Caco-2 (cell line): Measurements from ENCODE around the gene IL2RA. TPM values are rescaled to one million over a fixed set of nuclear protein-coding genes. Genes with fewer than 3 reads are reported as not detected.

Experiments used
- BruUV-seq: library from RNA; stranded (reverse); fragments of 400-500 nt; replicated peaks from 2 replicates; lab custom pipeline; 2021; lab: Mats Ljungman, UMichigan
- CTCF ChIA-PET: fragments of 300-600 bp; sonication (Branson Sonifier 250); formaldehyde crosslinking; loops from one replicate; lab custom pipeline; 2022; ENCODE audit warnings: antibody characterized with exemption; lab: Charles Lee
- POLR2A ChIA-PET: fragments of 300-600 bp; sonication (Branson Sonifier 250); formaldehyde crosslinking; loops from one replicate; lab custom pipeline; 2022; ENCODE audit warnings: antibody characterized with exemption; lab: Charles Lee
- DNase-seq, 2 experiments: peaks; one replicate each; pipeline versions ENCODE4 v3.0.0 to v3.0.0-alpha.2; 2020 to 2022
- H3K27me3 ChIP-seq: replicated peaks from 2 replicates; pipeline ENCODE4 v1.6.0; 2011; ENCODE audit warnings: low read length; ENCODE audit not compliant: control insufficient read depth, insufficient read depth
- H3K36me3 ChIP-seq: 2 replicates; pipeline ENCODE4 v1.5.1; 2011; ENCODE audit warnings: low read length; ENCODE audit not compliant: control insufficient read depth, insufficient read depth
- H3K4me1 ChIP-seq: fragments of 250-450 bp; sonication (Bioruptor Pico); 2 replicates; pipeline ENCODE4 v1.5.1; 2020; ENCODE audit warnings: mild to moderate bottlenecking
- H3K4me3 ChIP-seq: 2 replicates; pipeline ENCODE4 v1.5.1; 2011; ENCODE audit warnings: low read depth, mild to moderate bottlenecking, control low read depth, low read length
- H3K9me3 ChIP-seq: fragments of 250-450 bp; sonication (Bioruptor Pico); 2 replicates; pipeline ENCODE4 v1.5.1; 2020; ENCODE audit warnings: mild to moderate bottlenecking, moderate library complexity
- H3K27ac Mint-ChIP-seq: one replicate; pipeline ENCODE4 v1.8.0; 2022; ENCODE audit warnings: mixed read lengths; ENCODE audit not compliant: unreplicated experiment
- H3K27me3 Mint-ChIP-seq: one replicate; pipeline ENCODE4 v1.8.0; 2022; ENCODE audit warnings: mixed read lengths; ENCODE audit not compliant: insufficient read depth, unreplicated experiment
- H3K36me3 Mint-ChIP-seq: one replicate; pipeline ENCODE4 v1.8.0; 2022; ENCODE audit warnings: mild to moderate bottlenecking, mixed read lengths; ENCODE audit not compliant: insufficient read depth, unreplicated experiment
- H3K4me1 Mint-ChIP-seq: one replicate; pipeline ENCODE4 v1.8.0; 2022; ENCODE audit warnings: low read depth, mixed read lengths; ENCODE audit not compliant: unreplicated experiment
- H3K4me3 Mint-ChIP-seq: one replicate; pipeline ENCODE4 v1.8.0; 2022; ENCODE audit warnings: mild to moderate bottlenecking, moderate library complexity, mixed read lengths; ENCODE audit not compliant: unreplicated experiment
- H3K9me3 Mint-ChIP-seq: one replicate; pipeline ENCODE4 v1.8.0; 2022; ENCODE audit warnings: mixed read lengths; ENCODE audit not compliant: unreplicated experiment
- intact Hi-C: fragments of 100-400 bp; cut with micrococcal nuclease; formaldehyde crosslinking; loops from one replicate; pipeline ENCODE4 v1.10.0; 2022; ENCODE audit not compliant: unreplicated experiment
- total RNA-seq: library from RNA; stranded (reverse); gene quantifications from 2 replicates; pipeline ENCODE4 v1.2.3, GENCODE V29; 2022
- TF ChIP-seq, protein P1 (sequence below), 2 experiments: fragments of 200-600 bp in 1 of 2; IDR thresholded peaks; 1 replicate in 1 of 2; 2 replicates in 1 of 2; pipeline versions ENCODE4 v1.5.1 to v1.8.0; 2011 to 2022; ENCODE audit warnings: antibody characterized with exemption in 1 of 2, control low read depth in 1 of 2, inconsistent platforms in 1 of 2, low read depth in 1 of 2, low read length in 1 of 2, mild to moderate bottlenecking in 1 of 2, moderate library complexity in 1 of 2; ENCODE audit not compliant: insufficient read depth in 1 of 2, severe bottlenecking in 1 of 2, unreplicated experiment in 1 of 2

Gene IL2RA
- total RNA-seq, 1 experiment from 2014 or later, result not detected

DNA sequence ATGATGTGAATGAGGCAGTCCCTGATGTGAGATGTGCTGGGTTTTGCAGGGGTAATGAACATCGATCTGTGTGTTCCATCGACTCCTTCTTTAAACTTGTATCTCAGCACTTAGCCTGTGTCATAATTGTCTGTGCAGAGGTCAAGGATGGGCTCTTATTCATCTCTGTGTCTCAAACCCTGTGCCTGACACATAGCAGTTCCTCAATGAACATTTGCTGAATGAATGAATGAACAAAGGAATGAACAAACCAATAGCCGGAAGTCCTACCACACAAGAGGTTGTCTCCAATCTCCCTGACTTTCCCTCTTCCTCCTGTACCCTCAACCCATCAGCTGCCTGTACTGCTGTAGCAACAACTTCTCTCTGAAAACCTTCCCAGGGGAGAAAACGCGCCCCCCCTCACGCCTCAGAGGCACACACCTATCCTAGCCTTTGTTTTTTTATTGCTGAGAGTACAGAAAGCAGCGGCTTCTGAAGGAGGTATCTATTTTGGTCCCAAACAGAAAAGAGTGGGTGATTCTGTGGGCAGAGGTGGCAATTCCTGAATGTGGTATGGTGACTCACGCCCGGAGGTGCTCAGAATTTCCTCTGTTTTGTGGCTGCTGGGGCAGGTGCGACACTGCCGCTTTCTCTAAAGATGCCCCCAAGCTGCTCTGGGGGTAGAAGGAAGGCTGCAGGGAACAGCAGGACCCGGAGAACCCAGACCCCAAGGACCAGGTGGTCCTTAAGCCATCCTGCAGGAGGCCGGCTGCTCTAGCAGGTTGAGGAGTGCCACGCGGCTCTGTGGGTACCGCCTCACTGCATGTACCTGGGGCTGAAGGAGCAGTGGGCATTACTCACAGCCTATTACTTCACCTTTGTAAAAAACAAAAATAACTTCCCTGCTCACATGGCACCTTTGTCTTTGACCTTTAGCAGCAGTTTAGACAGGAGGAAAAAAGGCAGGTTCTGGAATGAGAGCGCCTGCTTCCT, 9.6 kb downstream of the IL2RA start:
- BruUV-seq, result no TSS peak
- Histone ChIP-seq H3K4me3 (no peak overlapping the region), H3K4me1 (no peaks in the 10 kb centered on the region), H3K9me3 (no peaks in the 10 kb centered on the region), H3K27me3 (0 out of 2 replicates have a peak, but pooled peaks cover 1% of the 10 kb centered on the region), H3K36me3 (no peaks in the 10 kb centered on the region)
- H3K36me3 Mint-ChIP-seq, result no peaks in the 10 kb centered on the region
- no peak overlapping the region for H3K27ac Mint-ChIP-seq
- H3K9me3 Mint-ChIP-seq, result no peaks in the 10 kb centered on the region
- TF ChIP-seq, protein P1, sequence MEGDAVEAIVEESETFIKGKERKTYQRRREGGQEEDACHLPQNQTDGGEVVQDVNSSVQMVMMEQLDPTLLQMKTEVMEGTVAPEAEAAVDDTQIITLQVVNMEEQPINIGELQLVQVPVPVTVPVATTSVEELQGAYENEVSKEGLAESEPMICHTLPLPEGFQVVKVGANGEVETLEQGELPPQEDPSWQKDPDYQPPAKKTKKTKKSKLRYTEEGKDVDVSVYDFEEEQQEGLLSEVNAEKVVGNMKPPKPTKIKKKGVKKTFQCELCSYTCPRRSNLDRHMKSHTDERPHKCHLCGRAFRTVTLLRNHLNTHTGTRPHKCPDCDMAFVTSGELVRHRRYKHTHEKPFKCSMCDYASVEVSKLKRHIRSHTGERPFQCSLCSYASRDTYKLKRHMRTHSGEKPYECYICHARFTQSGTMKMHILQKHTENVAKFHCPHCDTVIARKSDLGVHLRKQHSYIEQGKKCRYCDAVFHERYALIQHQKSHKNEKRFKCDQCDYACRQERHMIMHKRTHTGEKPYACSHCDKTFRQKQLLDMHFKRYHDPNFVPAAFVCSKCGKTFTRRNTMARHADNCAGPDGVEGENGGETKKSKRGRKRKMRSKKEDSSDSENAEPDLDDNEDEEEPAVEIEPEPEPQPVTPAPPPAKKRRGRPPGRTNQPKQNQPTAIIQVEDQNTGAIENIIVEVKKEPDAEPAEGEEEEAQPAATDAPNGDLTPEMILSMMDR (IDR thresholded peaks at IDR 0.05; ENCODE audit: insufficient read depth in 1 of 2, low read depth in 1 of 2, low read length in 1 of 2, severe bottlenecking in 1 of 2, unreplicated experiment in 1 of 2), result no peak
- DNase-seq, result no peak
- POLR2A ChIA-PET, result no interaction called here
- no peak overlapping the region for H3K4me3 Mint-ChIP-seq
- intact Hi-C loops, result no loop called here
- CTCF ChIA-PET, result no interaction called here
- H3K27me3 Mint-ChIP-seq, result peaks cover 30% of the 10 kb centered on the region
- H3K4me1 Mint-ChIP-seq, result peaks cover 7% of the 10 kb centered on the region

DNA sequence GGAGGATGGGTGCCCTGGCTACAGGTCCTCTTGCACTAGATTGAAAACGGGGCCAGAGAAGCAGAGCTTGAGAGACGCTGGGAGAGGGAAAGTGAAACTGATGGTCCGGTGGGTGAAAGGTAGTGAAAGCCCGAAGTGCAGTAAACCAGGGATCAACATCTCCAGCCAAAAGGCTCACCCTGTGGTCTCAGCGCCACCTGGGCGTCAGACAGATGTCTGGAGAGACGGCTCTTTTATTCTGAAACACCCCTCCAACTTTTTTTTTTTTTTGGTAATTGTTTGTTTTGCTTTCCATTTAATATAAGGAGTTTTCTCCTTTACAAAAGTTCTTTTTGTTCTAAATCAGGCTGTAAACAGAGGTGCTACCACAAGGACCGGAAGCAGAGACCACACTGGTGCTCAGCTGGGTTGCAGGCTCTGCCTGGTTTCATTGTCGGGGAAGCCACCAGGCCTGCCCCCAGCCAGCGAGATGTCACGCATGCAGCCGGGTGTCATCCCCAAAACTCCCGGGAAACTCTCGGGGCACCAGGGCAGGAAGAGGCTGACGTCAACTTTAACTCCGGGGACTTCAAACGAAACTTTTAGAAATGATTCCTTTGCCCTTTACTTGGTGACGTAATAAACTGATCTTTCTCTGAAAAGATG, 11.2 kb downstream of the IL2RA start:
- BruUV-seq, result no TSS peak
- CTCF ChIA-PET, result no interaction called here
- Mint-ChIP-seq H3K4me3 (peak overlapping the region; percentile 59), H3K27ac (no peak overlapping the region), H3K9me3 (no peaks in the 10 kb centered on the region), H3K36me3 (no peaks in the 10 kb centered on the region), H3K4me1 (peaks cover 7% of the 10 kb centered on the region), H3K27me3 (peaks cover 30% of the 10 kb centered on the region)
- no peak overlapping the region for H3K4me3 ChIP-seq
- peak; percentile 64 to 68 for DNase-seq
- 0 out of 2 replicates have a peak, but pooled peaks cover 1% of the 10 kb centered on the region for H3K27me3 ChIP-seq
- H3K4me1 ChIP-seq, result no peaks in the 10 kb centered on the region
- no peaks in the 10 kb centered on the region for H3K36me3 ChIP-seq
- POLR2A ChIA-PET, result no interaction called here
- TF ChIP-seq, protein P1 (IDR thresholded peaks at IDR 0.05; ENCODE audit: insufficient read depth in 1 of 2, low read depth in 1 of 2, low read length in 1 of 2, severe bottlenecking in 1 of 2, unreplicated experiment in 1 of 2), result peak in 1 of 2 experiments; percentile 56
- intact Hi-C loops, result loop anchor here (1.0 to 2.0 kb wide), 2 partner anchors 37 to 102 kb away; no protein-coding TSS in a partner anchor
- H3K9me3 ChIP-seq, result no peaks in the 10 kb centered on the region

DNA sequence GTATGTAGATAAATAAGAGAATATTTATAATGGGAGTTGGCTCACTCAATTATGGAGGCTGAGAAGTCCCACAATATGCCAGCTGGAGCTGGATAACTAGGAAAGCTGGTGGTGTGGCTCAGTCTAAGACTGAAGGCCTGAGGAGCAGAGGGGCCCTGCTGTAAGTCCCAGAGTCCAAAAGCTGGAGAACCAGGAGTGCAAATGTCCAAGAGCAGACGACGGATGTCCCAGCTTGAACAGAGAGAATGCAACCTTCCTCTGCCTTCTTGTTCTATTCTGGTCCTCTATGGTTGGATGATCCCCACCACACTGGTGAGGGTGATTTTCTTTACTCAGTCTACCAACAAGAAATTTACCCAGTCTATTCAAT, 13.2 kb downstream of the IL2RA start:
- ChIA-PET POLR2A (interaction anchor here (0.6 kb wide), 1 partner anchor 200 kb away, joined by 4 read pairs; no protein-coding TSS in a partner anchor), CTCF (interaction anchor here (1.0 kb wide), 1 partner anchor 100 kb away, joined by 3 read pairs; no protein-coding TSS in a partner anchor)
- Histone ChIP-seq H3K27me3 (0 out of 2 replicates have a peak, but pooled peaks cover 1% of the 10 kb centered on the region), H3K4me3 (no peak overlapping the region), H3K9me3 (no peaks in the 10 kb centered on the region), H3K36me3 (no peaks in the 10 kb centered on the region), H3K4me1 (no peaks in the 10 kb centered on the region)
- DNase-seq, result no peak
- Mint-ChIP-seq H3K4me3 (no peak overlapping the region), H3K36me3 (no peaks in the 10 kb centered on the region), H3K27me3 (peaks cover 29% of the 10 kb centered on the region), H3K27ac (no peak overlapping the region), H3K4me1 (peaks cover 7% of the 10 kb centered on the region), H3K9me3 (no peaks in the 10 kb centered on the region)
- intact Hi-C loops, result no loop called here
- TF ChIP-seq, protein P1 (IDR thresholded peaks at IDR 0.05; ENCODE audit: insufficient read depth in 1 of 2, low read depth in 1 of 2, low read length in 1 of 2, severe bottlenecking in 1 of 2, unreplicated experiment in 1 of 2), result no peak
- no TSS peak for BruUV-seq
